NK-92 (cell line): Measurements from ENCODE around the gene GINS3.

Source experiments
- DNase-seq: peaks from one replicate; lab custom pipeline; 2025; ENCODE audit not compliant: unreplicated experiment; lab: John Stamatoyannopoulos, UW

The GINS3 gene

GRCh38 chr16:58392215-58393137 is at the start of gene GINS3:
Gene GINS3, plus strand, starts transcription at chr16:58392471. Its CDS starts 131 bp downstream, at chr16:58392602.
- DNase-seq, result peak; percentile 22

GRCh38 chr16:58343562-58343961 is 48.7 kb upstream of the GINS3 start:
- no peak for DNase-seq

GRCh38 chr16:58345574-58346354 is 46.5 kb upstream of the GINS3 start:
- no peak for DNase-seq

GRCh38 chr16:58346831-58347371 is 45.4 kb upstream of the GINS3 start:
- no peak for DNase-seq

GRCh38 chr16:58348986-58349385 is 43.3 kb upstream of the GINS3 start:
- no peak for DNase-seq

- no peak for DNase-seq
Measured at GRCh38 chr16:58352690-58353089, 39.6 kb upstream of the GINS3 start.

GRCh38 chr16:58360041-58360634 is 32.1 kb upstream of the GINS3 start:
- DNase-seq, result no peak

- no peak for DNase-seq
Measured at GRCh38 chr16:58361726-58362125, 30.5 kb upstream of the GINS3 start.

GRCh38 chr16:58363746-58364393 is 28.4 kb upstream of the GINS3 start:
- no peak for DNase-seq

- no peak for DNase-seq
Measured at GRCh38 chr16:58365623-58366022, 26.6 kb upstream of the GINS3 start.

- DNase-seq, result no peak
Measured at GRCh38 chr16:58366247-58367031, 25.8 kb upstream of the GINS3 start.

GRCh38 chr16:58367252-58367651 is 25.0 kb upstream of the GINS3 start:
- DNase-seq, result no peak

GRCh38 chr16:58371841-58372240 is 20.4 kb upstream of the GINS3 start:
- DNase-seq, result no peak

GRCh38 chr16:58375386-58375785 is 16.9 kb upstream of the GINS3 start:
- no peak for DNase-seq

GRCh38 chr16:58377932-58378331 is 14.3 kb upstream of the GINS3 start:
- no peak for DNase-seq

- DNase-seq, result no peak
Measured at GRCh38 chr16:58378401-58378800, 13.9 kb upstream of the GINS3 start.

GRCh38 chr16:58379736-58380135 is 12.5 kb upstream of the GINS3 start:
- DNase-seq, result no peak

GRCh38 chr16:58381661-58382060 is 10.6 kb upstream of the GINS3 start:
- no peak for DNase-seq

- no peak for DNase-seq
Measured at GRCh38 chr16:58384437-58385055, 7.7 kb upstream of the GINS3 start.
